HUDEP-2 (cell line): ENCODE results near the gene RTEL1.

ENCODE experiments used
- DNase-seq, 76 experiments: peaks; one replicate each; lab custom pipeline; 2025; ENCODE audit not compliant: unreplicated experiment in 76 of 76; lab: John Stamatoyannopoulos, UW

The RTEL1 gene

GRCh38 chr20:63697868-63698545 lies 39.9 kb downstream of the RTEL1 start:
- DNase-seq, result no peak

- no peak for DNase-seq
These were observed 40.8 kb downstream of the RTEL1 start for GRCh38 chr20:63698739-63699465.

GRCh38 chr20:63699466-63700198 lies 41.5 kb downstream of the RTEL1 start:
- DNase-seq, result no peak

- no peak for DNase-seq
These were observed 42.3 kb downstream of the RTEL1 start for GRCh38 chr20:63700199-63701050.

- DNase-seq, result no peak
These were observed 42.9 kb downstream of the RTEL1 start for GRCh38 chr20:63701051-63701328.

GRCh38 chr20:63701329-63702035 lies 43.4 kb downstream of the RTEL1 start:
- DNase-seq, result no peak

GRCh38 chr20:63702036-63702665 lies 44.0 kb downstream of the RTEL1 start:
- DNase-seq, result no peak

- no peak for DNase-seq
These were observed 44.8 kb downstream of the RTEL1 start for GRCh38 chr20:63702751-63703470.

- no peak for DNase-seq
These were observed 45.4 kb downstream of the RTEL1 start for GRCh38 chr20:63703471-63703975.

GRCh38 chr20:63703976-63704748 lies 46.0 kb downstream of the RTEL1 start:
- no peak for DNase-seq

GRCh38 chr20:63704749-63705117 lies 46.6 kb downstream of the RTEL1 start:
- no peak for DNase-seq

GRCh38 chr20:63705232-63706026 lies 47.3 kb downstream of the RTEL1 start:
- DNase-seq, result no peak

- no peak for DNase-seq
These were observed 48.0 kb downstream of the RTEL1 start for GRCh38 chr20:63706027-63706695.

- DNase-seq, result peak in 49 of 76 experiments; percentile 2 to 60 (median 27)
These were observed 48.9 kb downstream of the RTEL1 start for GRCh38 chr20:63706852-63707557.

GRCh38 chr20:63707558-63708300 lies 49.6 kb downstream of the RTEL1 start, which contains the start of the genes ARFRP1 and ZGPAT:
TSS of gene ARFRP1 (minus strand) at chr20:63707976. CDS start at chr20:63707091, 885 bp downstream.
TSS of gene ZGPAT (plus strand) at chr20:63708039. CDS start at chr20:63708581, 542 bp downstream.
- peak in 72 of 76 experiments; percentile 18 to 88 (median 71) for DNase-seq
